IMR-90 (cell line): ENCODE data around the gene SUN5. TPM values are rescaled to one million over a fixed set of nuclear protein-coding genes. Genes with fewer than 3 reads are reported as not detected.

Experiments used
- ATAC-seq: fragments of 200-7000 bp; cut with Tn5 transposase; 2 replicates; pipeline ENCODE4 v1.9.1; 2020; ENCODE audit warnings: low read depth, mild to moderate bottlenecking, moderate library complexity
- BruUV-seq: library from RNA; stranded (reverse); fragments of 400-500 nt; replicated peaks from 2 replicates; lab custom pipeline; 2021; lab: Mats Ljungman, UMichigan
- CTCF ChIA-PET: fragments of 300-600 bp; formaldehyde crosslinking; extraction: SDS; loops from one replicate; lab custom pipeline; 2021; ENCODE audit warnings: antibody characterized with exemption; lab: Yijun Ruan, JAX
- POLR2A ChIA-PET: fragments of 300-600 bp; sonication (Branson Sonifier 250); formaldehyde crosslinking; loops from one replicate; lab custom pipeline; 2022; ENCODE audit warnings: antibody characterized with exemption; ENCODE audit not compliant: unreplicated experiment; lab: Charles Lee
- DNase-seq: peaks from one replicate; pipeline ENCODE4 v3.0.0; 2013
- H2AFZ ChIP-seq: replicated peaks from 2 replicates; pipeline ENCODE3; 2013; ENCODE audit warnings: low read length, mild to moderate bottlenecking; ENCODE audit not compliant: poor library complexity
- H2AK5ac ChIP-seq: 2 replicates; pipeline ENCODE4 v1.6.1; 2013; ENCODE audit warnings: low read depth, low read length, inconsistent platforms
- H2AK9ac ChIP-seq: replicated peaks from 2 replicates; pipeline ENCODE3; 2013; ENCODE audit warnings: mild to moderate bottlenecking, low read depth, low read length, moderate library complexity; ENCODE audit not compliant: poor library complexity
- H2BK120ac ChIP-seq: 2 replicates; pipeline ENCODE4 v1.6.1; 2013; ENCODE audit warnings: low read depth, low read length, inconsistent platforms
- H2BK15ac ChIP-seq: 3 replicates; pipeline ENCODE4 v1.6.1; 2013; ENCODE audit warnings: low read depth, low read length, inconsistent platforms
- H2BK20ac ChIP-seq: 2 replicates; pipeline ENCODE4 v1.6.1; 2013; ENCODE audit warnings: low read depth, mild to moderate bottlenecking, inconsistent platforms, low read length, moderate library complexity
- H2BK5ac ChIP-seq: 2 replicates; pipeline ENCODE4 v1.6.1; 2013; ENCODE audit warnings: mild to moderate bottlenecking, low read depth, low read length, inconsistent platforms; ENCODE audit not compliant: poor library complexity, severe bottlenecking
- H3K14ac ChIP-seq: replicated peaks from 2 replicates; pipeline ENCODE4 v1.6.1; 2013; ENCODE audit warnings: low read depth, low read length, inconsistent platforms
- H3K18ac ChIP-seq: 2 replicates; pipeline ENCODE4 v1.6.1; 2013; ENCODE audit warnings: low read depth, low read length, control low read depth
- H3K23ac ChIP-seq: 2 replicates; pipeline ENCODE4 v1.6.1; 2013; ENCODE audit warnings: low read depth, low read length, inconsistent platforms
- H3K27ac ChIP-seq: 2 replicates; pipeline ENCODE4 v1.5.1; 2013; ENCODE audit warnings: mild to moderate bottlenecking, control low read depth, low read length; ENCODE audit not compliant: insufficient read depth
- H3K27me3 ChIP-seq: 2 replicates; pipeline ENCODE4 v1.6.1; 2013; ENCODE audit warnings: low read length; ENCODE audit not compliant: control insufficient read depth, insufficient read depth
- H3K36me3 ChIP-seq: 2 replicates; pipeline ENCODE4 v1.6.1; 2013; ENCODE audit warnings: low read length, mixed read lengths; ENCODE audit not compliant: control insufficient read depth, insufficient read depth
- H3K4ac ChIP-seq: 2 replicates; pipeline ENCODE4 v1.6.1; 2013; ENCODE audit warnings: low read depth, low read length, inconsistent platforms
- H3K4me1 ChIP-seq: 2 replicates; pipeline ENCODE4 v1.6.1; 2013; ENCODE audit warnings: low read length, mixed read lengths; ENCODE audit not compliant: control insufficient read depth, insufficient read depth
- H3K4me2 ChIP-seq: 2 replicates; pipeline ENCODE4 v1.6.1; 2013; ENCODE audit warnings: low read depth, mild to moderate bottlenecking, control low read depth, low read length, moderate library complexity
- H3K4me3 ChIP-seq: 2 replicates; pipeline ENCODE4 v1.5.1; 2013; ENCODE audit warnings: low read depth, mild to moderate bottlenecking, control low read depth, low read length, moderate library complexity; ENCODE audit not compliant: insufficient read depth
- H3K56ac ChIP-seq: 2 replicates; pipeline ENCODE4 v1.6.1; 2013; ENCODE audit warnings: low read length, inconsistent platforms; ENCODE audit not compliant: insufficient read depth; ENCODE audit errors: extremely low read depth
- H3K79me1 ChIP-seq, 2 experiments: 2 replicates each; pipeline ENCODE4 v1.6.1; 2013; ENCODE audit warnings: low read length in 2 of 2, inconsistent platforms in 1 of 2, low read depth in 1 of 2
- H3K9ac ChIP-seq: 2 replicates; pipeline ENCODE4 v1.6.1; 2013; ENCODE audit warnings: low read depth, low read length, control low read depth
- H3K9me1 ChIP-seq: 2 replicates; pipeline ENCODE4 v1.6.1; 2013; ENCODE audit warnings: low read length, inconsistent platforms; ENCODE audit not compliant: insufficient read depth
- H3K9me3 ChIP-seq: 2 replicates; pipeline ENCODE4 v1.6.1; 2013; ENCODE audit warnings: low read length; ENCODE audit not compliant: control insufficient read depth, insufficient read depth
- H4K20me1 ChIP-seq: 2 replicates; pipeline ENCODE4 v1.6.1; 2013; ENCODE audit warnings: low read length, inconsistent platforms; ENCODE audit not compliant: insufficient read depth
- H4K5ac ChIP-seq: 2 replicates; pipeline ENCODE4 v1.6.1; 2013; ENCODE audit warnings: mild to moderate bottlenecking, low read depth, low read length, control low read depth
- H4K8ac ChIP-seq, 2 experiments: 2 replicates each; pipeline ENCODE4 v1.6.1; 2013; ENCODE audit warnings: low read depth in 2 of 2, low read length in 2 of 2, control low read depth in 1 of 2, inconsistent platforms in 1 of 2
- H4K91ac ChIP-seq: 2 replicates; pipeline ENCODE4 v1.6.1; 2013; ENCODE audit warnings: low read depth, low read length, inconsistent platforms; ENCODE audit not compliant: insufficient read depth
- BHLHE40 ChIP-seq: fragments of 150-350 bp; IDR thresholded peaks from 2 replicates; pipeline ENCODE4 v1.6.1; 2016; ENCODE audit warnings: mild to moderate bottlenecking, low read depth, low read length
- CEBPB ChIP-seq: IDR thresholded peaks from 2 replicates; pipeline ENCODE4 v1.6.1; 2012; ENCODE audit warnings: low read depth, low read length, improper control_type of control experiment
- CHD1 ChIP-seq: IDR thresholded peaks from 2 replicates; pipeline ENCODE4 v1.6.1; 2012; ENCODE audit warnings: low read depth, low read length, improper control_type of control experiment
- ELK1 ChIP-seq: fragments of 150-350 bp; IDR thresholded peaks from 2 replicates; pipeline ENCODE4 v1.6.1; 2016; ENCODE audit warnings: low read depth, mild to moderate bottlenecking, low read length, moderate library complexity, borderline replicate concordance
- FOS ChIP-seq: fragments of 150-350 bp; IDR thresholded peaks from 2 replicates; pipeline ENCODE4 v1.6.1; 2016; ENCODE audit warnings: low read depth, low read length
- MAFK ChIP-seq: IDR thresholded peaks from 2 replicates; pipeline ENCODE4 v1.6.1; 2012; ENCODE audit warnings: low read depth, low read length, improper control_type of control experiment
- MAZ ChIP-seq: IDR thresholded peaks from 2 replicates; pipeline ENCODE4 v1.6.1; 2012; ENCODE audit warnings: low read depth, mild to moderate bottlenecking, low read length, improper control_type of control experiment, moderate library complexity, borderline replicate concordance
- MXI1 ChIP-seq: IDR thresholded peaks from 2 replicates; pipeline ENCODE4 v1.6.1; 2012; ENCODE audit warnings: low read depth, mild to moderate bottlenecking, low read length, moderate library complexity, borderline replicate concordance
- NFE2L2 ChIP-seq: fragments of 150-350 bp; IDR thresholded peaks from 2 replicates; pipeline ENCODE4 v1.6.1; 2016; ENCODE audit warnings: low read depth, mild to moderate bottlenecking, low read length
- POLR2A ChIP-seq: IDR thresholded peaks from 2 replicates; pipeline ENCODE4 v1.6.1; 2012; ENCODE audit warnings: mild to moderate bottlenecking, low read depth, low read length
- RAD21 ChIP-seq: IDR thresholded peaks from 2 replicates; pipeline ENCODE4 v1.6.1; 2012; ENCODE audit warnings: low read length, improper control_type of control experiment
- RCOR1 ChIP-seq: IDR thresholded peaks from 2 replicates; pipeline ENCODE4 v1.6.1; 2012; ENCODE audit warnings: mild to moderate bottlenecking, low read length, improper control_type of control experiment; ENCODE audit not compliant: insufficient replicate concordance
- RFX5 ChIP-seq: IDR thresholded peaks from 2 replicates; pipeline ENCODE4 v1.8.0; 2012; ENCODE audit warnings: low read depth, mild to moderate bottlenecking, low read length, moderate library complexity
- SMC3 ChIP-seq: fragments of 150-350 bp; IDR thresholded peaks from 2 replicates; pipeline ENCODE4 v1.6.1; 2016; ENCODE audit warnings: low read depth, mild to moderate bottlenecking, antibody characterized with exemption, low read length, moderate library complexity
- USF2 ChIP-seq: fragments of 150-350 bp; IDR thresholded peaks from 2 replicates; pipeline ENCODE4 v1.6.1; 2017; ENCODE audit warnings: mild to moderate bottlenecking, antibody characterized with exemption, low read length, low read depth
- WGBS, 2 experiments: methylation state at CpG; one replicate each; pipeline versions ENCODE4 v1.1.5 to v1.1.7; 2013; ENCODE audit warnings: missing lambda C conversion rate in 2 of 2; ENCODE audit not compliant: insufficient read length in 1 of 2; ENCODE audit errors: extremely low coverage in 2 of 2; 5-methylcytosine and 5-hydroxymethylcytosine counted together
- dilution Hi-C: fragments of 300-500 bp; cut with HindIII; formaldehyde crosslinking; loops from one replicate; pipeline ENCODE4 v1.14.3; 2018; ENCODE audit warnings: low sequenced_read_pairs; ENCODE audit not compliant: unreplicated experiment
- in situ Hi-C: fragments of 300-500 bp; cut with MboI; formaldehyde crosslinking; loops from 3 replicates; pipeline ENCODE4 v1.14.3; 2019; ENCODE audit warnings: low sequenced_read_pairs, inconsistent platforms, mixed read lengths
- intact Hi-C: fragments of 100-400 bp; cut with micrococcal nuclease; formaldehyde crosslinking; loops from 2 replicates; pipeline ENCODE4 v1.10.0; 2022
- polyA plus RNA-seq, 3 experiments: library from polyadenylated mRNA; depleted of rRNA; stranded (reverse); fragments of >200 nt; gene quantifications; 2 replicates each; pipeline ENCODE4 v1.2.3, GENCODE V29; 2012; ENCODE audit warnings: low replicate concordance in 1 of 3
- total RNA-seq: library from RNA; depleted of rRNA; stranded (reverse); fragments of >200 nt; gene quantifications from 2 replicates; pipeline ENCODE4 v1.2.3, GENCODE V29; 2012
- TF ChIP-seq, protein P1 (sequence below): conservative IDR thresholded peaks from 2 replicates; pipeline ENCODE4 v1.5.1; 2012; ENCODE audit warnings: mild to moderate bottlenecking, low read depth, low read length, improper control_type of control experiment

Gene SUN5
- total and polyA plus RNA-seq, 2 of the 4 experiments (the other 2 are of a cell fraction): not detected

- H3K4ac ChIP-seq: no peak overlapping the region
- TF ChIP-seq MAFK (no peak), CEBPB (no peak), POLR2A (no peak), MAZ (no peak), NFE2L2 (no peak), RFX5 (no peak), BHLHE40 (no peak), CHD1 (no peak), USF2 (no peak), MXI1 (no peak), FOS (no peak), SMC3 (no peak), RAD21 (no peak), ELK1 (no peak), RCOR1 (no peak)
- TF ChIP-seq, protein P1, sequence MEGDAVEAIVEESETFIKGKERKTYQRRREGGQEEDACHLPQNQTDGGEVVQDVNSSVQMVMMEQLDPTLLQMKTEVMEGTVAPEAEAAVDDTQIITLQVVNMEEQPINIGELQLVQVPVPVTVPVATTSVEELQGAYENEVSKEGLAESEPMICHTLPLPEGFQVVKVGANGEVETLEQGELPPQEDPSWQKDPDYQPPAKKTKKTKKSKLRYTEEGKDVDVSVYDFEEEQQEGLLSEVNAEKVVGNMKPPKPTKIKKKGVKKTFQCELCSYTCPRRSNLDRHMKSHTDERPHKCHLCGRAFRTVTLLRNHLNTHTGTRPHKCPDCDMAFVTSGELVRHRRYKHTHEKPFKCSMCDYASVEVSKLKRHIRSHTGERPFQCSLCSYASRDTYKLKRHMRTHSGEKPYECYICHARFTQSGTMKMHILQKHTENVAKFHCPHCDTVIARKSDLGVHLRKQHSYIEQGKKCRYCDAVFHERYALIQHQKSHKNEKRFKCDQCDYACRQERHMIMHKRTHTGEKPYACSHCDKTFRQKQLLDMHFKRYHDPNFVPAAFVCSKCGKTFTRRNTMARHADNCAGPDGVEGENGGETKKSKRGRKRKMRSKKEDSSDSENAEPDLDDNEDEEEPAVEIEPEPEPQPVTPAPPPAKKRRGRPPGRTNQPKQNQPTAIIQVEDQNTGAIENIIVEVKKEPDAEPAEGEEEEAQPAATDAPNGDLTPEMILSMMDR: no peak
- WGBS, 2 experiments: 40% methylated on average over 1 of the region's 3 CpGs; no CpG with 5 or more reads in 1 of the 2 experiments
- no peaks in the 10 kb centered on the region for H3K36me3 ChIP-seq
- in situ Hi-C loops: no loop called here
- no peak overlapping the region for H2AFZ ChIP-seq
- no peak overlapping the region for H3K4me3 ChIP-seq
- H3K27me3 ChIP-seq: no peaks in the 10 kb centered on the region
- H3K14ac ChIP-seq: no peak overlapping the region
- no peak overlapping the region for H2BK5ac ChIP-seq
- POLR2A ChIA-PET: no interaction called here
- no peak overlapping the region for H4K8ac ChIP-seq
- H3K27ac ChIP-seq: no peak overlapping the region
- intact Hi-C loops: no loop called here
- no peak overlapping the region for H3K4me2 ChIP-seq
- H3K9ac ChIP-seq: no peak overlapping the region
- no peaks in the 10 kb centered on the region for H3K4me1 ChIP-seq
- H3K18ac ChIP-seq: no peak overlapping the region
- DNase-seq (no peak), ATAC-seq (no peak)
- H2AK9ac ChIP-seq: no peak overlapping the region
- no peaks in the 10 kb centered on the region for H4K20me1 ChIP-seq
- H4K91ac ChIP-seq: no peak overlapping the region
- no TSS peak for BruUV-seq
- H3K23ac ChIP-seq: no peak overlapping the region
- H2BK15ac ChIP-seq: no peak overlapping the region
- H2BK120ac ChIP-seq: no peak overlapping the region
- CTCF ChIA-PET: no interaction called here
- no peak overlapping the region for H2AK5ac ChIP-seq
- H3K56ac ChIP-seq: no peak overlapping the region
- dilution Hi-C loops: no loop called here
- 0 out of 2 replicates have a peak, but pooled peaks cover 2% of the 10 kb centered on the region for H3K9me3 ChIP-seq
- no peaks in the 10 kb centered on the region for H3K79me1 ChIP-seq
- no peak overlapping the region for H4K5ac ChIP-seq
- H2BK20ac ChIP-seq: no peak overlapping the region
- no peaks in the 10 kb centered on the region for H3K9me1 ChIP-seq
Measured at GRCh38 chr20:33042430-33042829, 38.2 kb upstream of the SUN5 start.
